AG10803 (cell line): ENCODE results near the gene GNAZ.
"Not testable (repeated sequence)": the region's sequence is repeated elsewhere in the genome, so short reads cannot be mapped to it uniquely, and the experiment has no call there.

ENCODE experiments used
- DNase-seq: peaks from one replicate; pipeline ENCODE4 v3.0.0; 2010; ENCODE audit warnings: low read depth
- H3K4me3 ChIP-seq: 2 replicates; pipeline ENCODE4 v1.5.1; 2011; ENCODE audit warnings: mild to moderate bottlenecking, low read length, control low read depth
- CTCF ChIP-seq: conservative IDR thresholded peaks from 2 replicates; pipeline ENCODE4 v1.5.1; 2011; ENCODE audit warnings: mild to moderate bottlenecking, low read length, control low read depth, inconsistent platforms

Gene GNAZ

GRCh38 chr22:23047265-23047664 is 23.1 kb upstream of the GNAZ start:
- H3K4me3 ChIP-seq = no peak overlapping the region
- TF ChIP-seq CTCF = no peak
- DNase-seq = no peak

GRCh38 chr22:23047742-23048141 is 22.6 kb upstream of the GNAZ start:
- H3K4me3 ChIP-seq = no peak overlapping the region
- no peak for TF ChIP-seq CTCF
- DNase-seq = no peak

GRCh38 chr22:23050546-23050945 is 19.8 kb upstream of the GNAZ start:
- not testable (repeated sequence) for H3K4me3 ChIP-seq, DNase-seq

- no peak for TF ChIP-seq CTCF
- H3K4me3 ChIP-seq = no peak overlapping the region
- DNase-seq = no peak
Measured at GRCh38 chr22:23053051-23053707, 17.1 kb upstream of the GNAZ start.

- no peak for DNase-seq
- no peak overlapping the region for H3K4me3 ChIP-seq
- TF ChIP-seq CTCF = no peak
Measured at GRCh38 chr22:23053912-23054530, 16.3 kb upstream of the GNAZ start.

GRCh38 chr22:23054531-23055257 is 15.6 kb upstream of the GNAZ start:
- DNase-seq = no peak

More at GRCh38 chr22:23054531-23055257, 15.6 kb upstream of the GNAZ start:
- TF ChIP-seq CTCF = no peak
- no peak overlapping the region for H3K4me3 ChIP-seq
